ENCODE measurements around the gene AOPEP.

AOPEP gene

GRCh38 chr9:95077766-95078370 lies 351.4 kb downstream of the AOPEP start:
- H3K27ac ChIP-seq (ENCODE audit: low read depth, low read length) = no peak overlapping the region
- H3K4me2 ChIP-seq (ENCODE audit: low read length) = no peak overlapping the region
- no peaks in the 10 kb centered on the region for H3K27me3 ChIP-seq (ENCODE audit: control insufficient read depth, low read length)
- TF ChIP-seq EZH2phosphoT487 (IDR thresholded peaks at IDR 0.05; ENCODE audit: borderline replicate concordance, low read length) = no peak
- TF ChIP-seq CTCF (IDR thresholded peaks at IDR 0.05; ENCODE audit: low read depth, low read length, poor library complexity, severe bottlenecking) = no peak
- no peaks in the 10 kb centered on the region for H3K4me1 ChIP-seq (ENCODE audit: control insufficient read depth, low read length)
- no peaks in the 10 kb centered on the region for H3K36me3 ChIP-seq (ENCODE audit: control insufficient read depth, low read length)
- H3K9me3 ChIP-seq (ENCODE audit: control insufficient read depth, insufficient read depth, low read length) = no peaks in the 10 kb centered on the region
- no peaks in the 10 kb centered on the region for H4K20me1 ChIP-seq (ENCODE audit: control insufficient read depth, insufficient read depth, low read depth, low read length)
- no peaks in the 10 kb centered on the region for H3K9me2 ChIP-seq (replicated peaks; ENCODE audit: control insufficient read depth, low read length)
- H3F3A ChIP-seq (ENCODE audit: control insufficient read depth, insufficient read depth) = no peaks in the 10 kb centered on the region
- H3K79me2 ChIP-seq (ENCODE audit: control insufficient read depth, low read length) = no peaks in the 10 kb centered on the region
- no peak overlapping the region for H3K4me3 ChIP-seq (ENCODE audit: low read length)

- Histone ChIP-seq H3K27me3 (ENCODE audit: control insufficient read depth, low read length) (no peaks in the 10 kb centered on the region), H3K27ac (ENCODE audit: low read depth, low read length) (no peak overlapping the region), H3K9me2 (replicated peaks; ENCODE audit: control insufficient read depth, low read length) (no peaks in the 10 kb centered on the region), H3K9me3 (ENCODE audit: control insufficient read depth, insufficient read depth, low read length) (no peaks in the 10 kb centered on the region), H3K36me3 (ENCODE audit: control insufficient read depth, low read length) (no peaks in the 10 kb centered on the region), H3K4me1 (ENCODE audit: control insufficient read depth, low read length) (no peaks in the 10 kb centered on the region), H3K4me2 (ENCODE audit: low read length) (no peak overlapping the region), H3K4me3 (ENCODE audit: low read length) (no peak overlapping the region), H4K20me1 (ENCODE audit: control insufficient read depth, insufficient read depth, low read depth, low read length) (no peaks in the 10 kb centered on the region), H3F3A (ENCODE audit: control insufficient read depth, insufficient read depth) (no peaks in the 10 kb centered on the region), H3K79me2 (ENCODE audit: control insufficient read depth, low read length) (no peaks in the 10 kb centered on the region)
- TF ChIP-seq CTCF (IDR thresholded peaks at IDR 0.05; ENCODE audit: low read depth, low read length, poor library complexity, severe bottlenecking) (no peak), EZH2phosphoT487 (IDR thresholded peaks at IDR 0.05; ENCODE audit: borderline replicate concordance, low read length) (no peak)
These were observed 352.0 kb downstream of the AOPEP start for GRCh38 chr9:95078511-95078910.

GRCh38 chr9:95078939-95079338 lies 352.4 kb downstream of the AOPEP start:
- Histone ChIP-seq H3K4me3 (ENCODE audit: low read length) (no peak overlapping the region), H3K27ac (ENCODE audit: low read depth, low read length) (no peak overlapping the region), H3K9me3 (ENCODE audit: control insufficient read depth, insufficient read depth, low read length) (no peaks in the 10 kb centered on the region), H3K79me2 (ENCODE audit: control insufficient read depth, low read length) (no peaks in the 10 kb centered on the region), H4K20me1 (ENCODE audit: control insufficient read depth, insufficient read depth, low read depth, low read length) (no peaks in the 10 kb centered on the region), H3F3A (ENCODE audit: control insufficient read depth, insufficient read depth) (no peaks in the 10 kb centered on the region), H3K4me1 (ENCODE audit: control insufficient read depth, low read length) (no peaks in the 10 kb centered on the region), H3K27me3 (ENCODE audit: control insufficient read depth, low read length) (no peaks in the 10 kb centered on the region), H3K9me2 (replicated peaks; ENCODE audit: control insufficient read depth, low read length) (no peaks in the 10 kb centered on the region), H3K36me3 (ENCODE audit: control insufficient read depth, low read length) (no peaks in the 10 kb centered on the region), H3K4me2 (ENCODE audit: low read length) (no peak overlapping the region)
- TF ChIP-seq CTCF (IDR thresholded peaks at IDR 0.05; ENCODE audit: low read depth, low read length, poor library complexity, severe bottlenecking) (no peak), EZH2phosphoT487 (IDR thresholded peaks at IDR 0.05; ENCODE audit: borderline replicate concordance, low read length) (no peak)

Data from DOHH2 (cell line).